Retina (tissue), 1 donor: ENCODE results near the gene PRDM16.

Source experiments
- DNase-seq: peaks from one replicate; pipeline ENCODE4 v3.0.0-alpha.2; 2016

Gene PRDM16

GRCh38 chr1:3250624-3251023 is 181.6 kb downstream of the PRDM16 start:
- DNase-seq: no peak

- DNase-seq: no peak
Measured at GRCh38 chr1:3251099-3251806, 182.2 kb downstream of the PRDM16 start.

- no peak for DNase-seq
Measured at GRCh38 chr1:3251807-3252428, 182.9 kb downstream of the PRDM16 start.

- no peak for DNase-seq
Measured at GRCh38 chr1:3255680-3256079, 186.7 kb downstream of the PRDM16 start.

GRCh38 chr1:3257788-3258187 is 188.8 kb downstream of the PRDM16 start:
- DNase-seq: no peak

- no peak for DNase-seq
Measured at GRCh38 chr1:3258386-3259003, 189.5 kb downstream of the PRDM16 start.

GRCh38 chr1:3259020-3259419 is 190.0 kb downstream of the PRDM16 start:
- DNase-seq: no peak

- no peak for DNase-seq
Measured at GRCh38 chr1:3261007-3261968, 192.3 kb downstream of the PRDM16 start.

GRCh38 chr1:3261969-3262579 is 193.1 kb downstream of the PRDM16 start:
- no peak for DNase-seq

- DNase-seq: no peak
Measured at GRCh38 chr1:3262681-3263286, 193.8 kb downstream of the PRDM16 start.

GRCh38 chr1:3263790-3264189 is 194.8 kb downstream of the PRDM16 start:
- DNase-seq: no peak

GRCh38 chr1:3264456-3264855 is 195.5 kb downstream of the PRDM16 start:
- DNase-seq: no peak

GRCh38 chr1:3265835-3266805 is 197.1 kb downstream of the PRDM16 start:
- peak; percentile 66 for DNase-seq

GRCh38 chr1:3266870-3267549 is 198.0 kb downstream of the PRDM16 start:
- DNase-seq: no peak

GRCh38 chr1:3267550-3268270 is 198.7 kb downstream of the PRDM16 start:
- no peak for DNase-seq

- no peak for DNase-seq
Measured at GRCh38 chr1:3268281-3268680, 199.3 kb downstream of the PRDM16 start.

GRCh38 chr1:3270403-3271245 is 201.6 kb downstream of the PRDM16 start:
- no peak for DNase-seq

- no peak for DNase-seq
Measured at GRCh38 chr1:3271866-3272265, 202.9 kb downstream of the PRDM16 start.
